ENCODE results near the gene AFF3.

DNA sequence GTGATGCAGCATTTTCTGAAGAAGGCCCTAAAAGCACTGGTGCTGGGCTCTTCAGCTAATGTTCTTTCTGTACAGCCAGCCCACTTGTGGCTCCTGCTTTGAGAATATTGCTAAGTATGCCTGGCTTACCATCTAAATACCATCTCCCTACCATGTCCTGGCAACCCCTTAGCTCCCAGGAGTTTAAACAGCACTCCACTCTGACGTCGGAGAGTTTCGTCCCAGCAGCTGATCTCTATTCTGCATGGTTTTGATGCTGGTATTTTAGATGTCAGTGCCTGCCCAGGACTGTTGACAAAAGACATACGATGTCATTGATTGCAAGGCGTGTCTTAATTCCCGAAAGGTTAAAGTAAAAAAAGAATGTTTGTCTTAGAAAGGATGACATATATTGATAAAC is 47.0 kb upstream of the AFF3 start:
- TF ChIP-seq POLR2A (IDR thresholded peaks at IDR 0.05), result no peak
- TF ChIP-seq, protein P1, sequence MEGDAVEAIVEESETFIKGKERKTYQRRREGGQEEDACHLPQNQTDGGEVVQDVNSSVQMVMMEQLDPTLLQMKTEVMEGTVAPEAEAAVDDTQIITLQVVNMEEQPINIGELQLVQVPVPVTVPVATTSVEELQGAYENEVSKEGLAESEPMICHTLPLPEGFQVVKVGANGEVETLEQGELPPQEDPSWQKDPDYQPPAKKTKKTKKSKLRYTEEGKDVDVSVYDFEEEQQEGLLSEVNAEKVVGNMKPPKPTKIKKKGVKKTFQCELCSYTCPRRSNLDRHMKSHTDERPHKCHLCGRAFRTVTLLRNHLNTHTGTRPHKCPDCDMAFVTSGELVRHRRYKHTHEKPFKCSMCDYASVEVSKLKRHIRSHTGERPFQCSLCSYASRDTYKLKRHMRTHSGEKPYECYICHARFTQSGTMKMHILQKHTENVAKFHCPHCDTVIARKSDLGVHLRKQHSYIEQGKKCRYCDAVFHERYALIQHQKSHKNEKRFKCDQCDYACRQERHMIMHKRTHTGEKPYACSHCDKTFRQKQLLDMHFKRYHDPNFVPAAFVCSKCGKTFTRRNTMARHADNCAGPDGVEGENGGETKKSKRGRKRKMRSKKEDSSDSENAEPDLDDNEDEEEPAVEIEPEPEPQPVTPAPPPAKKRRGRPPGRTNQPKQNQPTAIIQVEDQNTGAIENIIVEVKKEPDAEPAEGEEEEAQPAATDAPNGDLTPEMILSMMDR (IDR thresholded peaks at IDR 0.05), result no peak

Data from uterus (tissue), 2 donors.